Activated CD4-positive, alpha-beta T cell treated with anti-CD3 and anti-CD28 coated beads, Interleukin-10, Interleukin-2, amounts not matched to agents 100 ng/mL and 50 ng/mL, durations not matched to agents 16 hours and 8 hours (primary cell): ENCODE data around the gene MAP4K4.
A peak's percentile ranks its signal among the peaks of the same experiment; 100 is the strongest.
"Not testable (repeated sequence)": the region's sequence is repeated elsewhere in the genome, so short reads cannot be mapped to it uniquely, and the experiment has no call there.

Source experiments
- DNase-seq: peaks from one replicate; pipeline ENCODE4 v3.0.0-alpha.2; 2020

The MAP4K4 gene

GRCh38 chr2:101771227-101771902 lies 73.9 kb downstream of the MAP4K4 start:
- no peak for DNase-seq

GRCh38 chr2:101771910-101772321 lies 74.4 kb downstream of the MAP4K4 start:
- no peak for DNase-seq

- DNase-seq: no peak
These were observed 75.6 kb downstream of the MAP4K4 start for GRCh38 chr2:101773137-101773536.

GRCh38 chr2:101773961-101774360 lies 76.5 kb downstream of the MAP4K4 start:
- DNase-seq: not testable (repeated sequence)

DNA sequence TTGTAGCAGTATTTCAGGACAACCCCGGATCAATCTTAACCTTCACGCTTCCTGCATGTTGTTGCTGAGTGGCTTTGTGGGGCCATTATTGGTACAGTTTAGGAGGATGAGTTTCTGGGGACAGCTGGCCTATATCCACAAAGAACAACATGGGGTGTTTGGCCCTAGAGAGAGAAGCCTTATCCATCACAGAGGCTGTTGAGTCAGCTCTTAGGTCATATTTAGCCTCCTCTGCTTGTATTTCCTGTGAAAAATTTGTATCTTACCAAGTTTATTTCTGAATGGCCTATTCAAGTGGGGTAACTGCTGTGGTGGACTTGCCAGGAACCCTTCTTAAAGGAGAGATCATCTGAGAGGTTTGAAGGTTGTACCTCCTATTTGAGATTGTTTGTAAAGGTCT lies 77.6 kb downstream of the MAP4K4 start:
- DNase-seq: no peak

GRCh38 chr2:101775636-101776035 lies 78.1 kb downstream of the MAP4K4 start:
- DNase-seq: no peak

DNA sequence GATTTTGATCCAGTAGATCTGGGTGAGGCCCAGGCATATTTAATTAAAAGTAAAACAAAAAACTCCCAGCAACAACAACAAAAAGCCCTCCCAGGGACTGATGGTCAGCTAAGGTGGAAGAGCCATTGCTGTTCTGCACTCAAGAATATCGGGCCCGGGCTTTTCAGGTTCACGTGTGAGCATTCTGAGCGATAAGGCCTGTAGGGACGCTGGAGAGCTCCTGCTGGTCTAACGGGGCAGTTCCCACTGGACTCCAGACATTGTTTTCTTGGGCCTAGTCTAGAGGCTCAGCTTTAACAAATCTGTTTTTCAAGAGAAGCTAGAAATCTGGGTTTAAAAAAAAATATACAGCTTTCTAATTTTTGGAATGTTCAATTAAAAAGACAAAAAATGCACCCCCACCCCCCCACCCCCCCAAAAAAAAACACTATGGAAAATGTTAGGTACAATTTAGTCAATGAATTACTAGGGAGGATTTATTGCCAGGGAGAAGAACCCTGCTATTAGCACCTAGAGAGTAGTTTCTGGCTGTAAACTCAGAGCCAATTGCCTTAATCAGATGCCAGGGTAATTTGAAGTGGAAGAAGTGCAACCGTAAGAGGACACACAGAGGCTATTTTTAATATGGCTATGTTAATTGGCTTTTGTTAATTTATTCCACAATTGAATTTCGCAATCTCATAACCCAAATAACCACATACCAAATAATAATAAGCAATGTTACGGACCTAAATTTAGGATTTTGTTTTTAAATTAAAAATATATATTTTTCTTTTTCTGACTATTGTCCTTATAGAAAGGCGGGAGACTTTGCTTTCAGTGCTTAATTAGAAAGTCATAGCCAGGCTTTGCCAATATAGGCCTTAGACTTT lies 78.9 kb downstream of the MAP4K4 start:
- DNase-seq: no peak

- no peak for DNase-seq
These were observed 79.8 kb downstream of the MAP4K4 start for GRCh38 chr2:101777337-101777736.

- no peak for DNase-seq
These were observed 80.6 kb downstream of the MAP4K4 start for GRCh38 chr2:101778102-101778501.

DNA sequence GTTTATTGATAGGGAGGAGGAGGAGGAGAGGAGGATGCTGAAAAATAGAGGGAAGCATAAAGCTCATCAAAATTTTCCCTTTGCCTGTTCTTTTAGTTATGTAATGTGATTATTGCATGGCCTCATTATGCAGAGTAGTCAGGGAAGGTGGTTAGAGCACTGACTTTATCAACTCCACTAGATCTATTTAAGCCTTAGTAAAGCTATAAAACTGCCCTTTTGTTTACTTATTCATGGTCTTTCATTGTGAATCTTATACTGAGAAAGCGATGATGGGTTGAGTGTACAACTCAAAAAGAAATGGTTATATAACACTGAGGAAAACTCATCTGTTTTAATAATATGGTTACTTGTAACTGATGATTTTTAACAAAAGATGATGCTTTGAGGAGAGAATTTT lies 81.7 kb downstream of the MAP4K4 start:
- DNase-seq: no peak

- DNase-seq: no peak
These were observed 82.1 kb downstream of the MAP4K4 start for GRCh38 chr2:101779656-101780055.

DNA sequence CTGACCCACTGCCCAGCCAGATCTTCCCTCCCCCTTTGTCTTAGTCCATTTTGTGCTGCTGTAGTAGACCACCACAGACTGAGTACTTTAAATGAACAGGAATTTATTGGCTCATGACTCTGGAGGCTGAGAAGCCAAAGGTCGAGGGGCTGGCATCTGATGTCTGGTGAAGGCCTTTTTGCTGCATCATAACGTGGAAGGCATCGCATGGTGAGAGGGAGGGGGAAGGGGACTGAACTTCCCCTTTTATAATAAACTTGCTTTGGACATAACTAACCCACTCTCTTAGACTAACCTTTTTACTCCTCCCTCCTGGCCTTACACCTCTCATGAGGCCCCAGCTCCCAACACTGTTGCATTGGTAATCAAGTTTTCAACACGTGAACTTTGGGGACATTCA lies 83.8 kb downstream of the MAP4K4 start:
- DNase-seq: no peak

DNA sequence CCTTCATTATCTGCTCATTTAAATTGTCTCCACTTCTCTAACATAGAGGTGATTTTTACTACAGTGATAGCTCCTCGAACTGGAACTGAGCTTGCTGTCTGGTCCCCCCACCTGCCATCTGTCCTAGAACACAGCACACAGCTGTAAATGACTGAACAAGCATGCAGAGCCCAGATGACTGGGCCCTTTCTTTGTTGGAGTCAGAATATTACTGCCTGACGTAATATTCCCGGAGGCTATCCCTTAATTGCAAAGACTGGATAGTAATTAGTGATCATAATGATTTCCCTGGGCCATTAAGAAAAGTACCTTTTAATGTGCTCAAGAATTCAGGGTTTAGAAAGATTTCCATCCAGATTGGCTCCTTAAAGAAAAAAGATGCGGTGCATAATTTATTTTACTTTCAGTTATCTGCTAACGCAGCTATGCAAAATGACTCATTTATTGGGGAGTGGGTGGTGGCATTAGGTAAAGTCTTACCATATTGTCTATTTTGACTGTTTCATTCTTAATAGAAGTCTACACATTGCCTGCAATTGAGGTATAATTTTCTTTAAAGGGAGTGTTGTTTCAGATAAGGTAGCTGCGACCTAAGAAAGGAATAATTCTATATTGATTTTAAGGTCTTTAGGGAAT lies 84.4 kb downstream of the MAP4K4 start:
- DNase-seq: peak; percentile 51

- no peak for DNase-seq
These were observed 84.9 kb downstream of the MAP4K4 start for GRCh38 chr2:101782427-101782792.

DNA sequence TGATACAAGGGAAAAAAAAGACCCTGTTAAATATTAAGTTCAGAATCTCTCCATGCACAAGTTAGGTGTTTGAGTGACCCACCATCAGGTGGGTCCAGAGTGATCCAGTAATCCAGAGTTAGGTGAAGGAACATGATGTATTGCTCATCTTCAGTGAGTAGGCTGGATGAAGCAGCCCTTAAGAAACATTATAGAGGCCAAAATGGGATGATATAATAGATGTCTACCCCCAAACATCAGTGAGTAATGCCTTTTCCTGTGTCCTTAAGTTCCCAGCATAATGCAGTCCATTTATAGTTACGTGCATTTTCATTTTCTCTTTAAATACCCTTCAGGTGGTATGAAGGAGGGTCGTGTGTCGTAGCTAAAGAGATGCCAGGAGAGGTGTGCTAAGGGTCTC lies 89.6 kb downstream of the MAP4K4 start:
- DNase-seq: no peak

DNA sequence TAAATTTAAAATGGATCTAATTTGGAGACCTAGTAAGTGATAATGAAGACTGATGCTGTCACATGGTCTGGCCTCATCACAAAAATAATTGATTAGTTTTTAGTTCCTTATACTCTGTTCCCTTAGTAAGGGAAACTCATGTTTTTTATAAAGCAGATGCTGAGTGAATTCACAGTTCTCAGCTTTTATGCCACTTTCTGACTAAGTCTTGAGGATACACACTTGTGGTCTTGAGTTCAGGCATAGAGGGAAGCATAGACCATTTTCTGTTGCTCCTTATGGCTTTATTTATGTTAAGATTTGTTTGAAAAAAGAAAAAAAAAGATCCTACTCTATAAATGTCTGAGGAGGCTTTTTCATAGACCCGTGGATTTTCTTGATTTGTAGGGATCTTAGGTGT lies 91.1 kb downstream of the MAP4K4 start:
- no peak for DNase-seq

DNA sequence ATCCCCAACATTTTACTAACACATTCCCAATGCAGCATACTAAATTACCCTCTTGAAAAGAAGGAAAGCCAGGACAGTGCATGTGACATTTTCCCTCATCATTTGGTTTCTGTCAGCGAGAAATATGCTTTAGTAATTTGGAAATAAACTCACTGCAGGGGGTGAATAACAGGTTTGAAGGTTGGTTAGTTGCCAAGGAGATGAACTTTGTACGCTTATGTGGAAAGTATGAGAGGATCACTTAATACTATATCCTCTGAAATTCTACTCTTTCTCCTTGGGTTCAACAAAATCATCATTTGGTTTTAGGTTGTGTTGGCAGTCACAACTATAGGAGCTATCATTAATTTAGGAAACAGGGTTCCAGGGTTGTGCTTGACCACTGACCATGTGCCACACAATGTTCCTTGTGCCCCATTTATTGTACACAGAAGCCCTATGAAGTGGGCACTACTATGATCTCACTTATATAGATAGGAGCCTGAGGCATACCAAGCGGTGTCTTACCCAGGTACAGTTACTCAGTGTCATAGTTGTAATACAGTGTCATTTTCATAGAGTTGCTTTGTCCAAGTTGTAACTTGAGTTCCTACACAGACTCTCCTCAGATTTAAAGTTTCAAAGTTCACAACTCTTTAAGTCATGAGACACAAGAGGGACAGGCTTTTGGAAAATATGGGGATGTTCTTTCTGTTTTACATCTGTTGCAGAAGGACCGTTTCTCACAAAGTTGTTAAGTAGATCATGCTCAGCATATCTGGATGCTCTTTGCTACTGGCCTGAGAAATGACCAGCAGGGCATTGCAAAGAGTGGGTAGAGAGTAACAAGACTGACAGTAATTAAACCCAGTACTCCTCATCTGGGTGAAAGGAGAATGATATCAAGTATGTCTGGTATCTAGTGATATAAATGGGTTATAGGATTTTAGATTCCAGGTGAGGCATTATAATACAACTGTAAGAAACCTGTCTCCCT lies 91.8 kb downstream of the MAP4K4 start:
- DNase-seq: no peak

DNA sequence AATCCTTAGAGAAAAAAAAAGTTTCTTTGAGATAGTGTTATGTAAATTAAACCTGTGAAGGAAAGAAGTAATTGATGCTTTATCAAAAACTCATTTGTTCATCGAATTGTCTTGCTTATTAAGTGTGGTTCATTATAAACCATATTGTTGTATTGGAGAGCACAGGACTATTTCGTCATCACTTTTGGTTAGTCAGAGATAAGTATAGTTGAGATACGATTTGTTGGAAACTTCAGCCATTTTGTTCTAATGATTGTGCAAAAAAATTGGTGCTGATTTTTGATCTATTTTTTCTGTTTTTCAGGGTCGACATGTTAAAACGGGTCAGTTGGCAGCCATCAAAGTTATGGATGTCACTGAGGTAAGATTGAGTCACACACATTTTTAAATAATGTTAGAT lies 92.9 kb downstream of the MAP4K4 start:
- DNase-seq: no peak

GRCh38 chr2:101790857-101791256 lies 93.3 kb downstream of the MAP4K4 start:
- DNase-seq: no peak

DNA sequence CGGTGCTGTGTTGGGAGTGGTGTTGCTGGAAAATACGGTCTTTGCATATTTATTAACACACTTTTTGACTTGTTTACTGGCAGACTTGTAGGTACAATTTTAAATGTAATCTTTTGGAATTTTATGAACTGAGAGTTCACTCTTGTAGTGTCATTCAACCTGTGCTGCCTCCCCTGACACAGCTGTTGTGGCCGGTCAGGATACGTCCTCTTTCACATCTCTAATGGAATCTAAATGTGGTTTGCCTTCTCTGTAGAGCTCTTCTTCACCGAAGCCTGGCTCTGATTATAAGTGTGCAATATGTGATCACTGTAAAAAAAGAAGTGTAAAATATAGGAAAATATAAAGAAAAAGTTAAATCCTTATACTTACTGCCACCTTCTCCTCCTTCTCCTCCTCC lies 94.7 kb downstream of the MAP4K4 start:
- DNase-seq: no peak

GRCh38 chr2:101793277-101793969 lies 95.9 kb downstream of the MAP4K4 start:
- DNase-seq: no peak

DNA sequence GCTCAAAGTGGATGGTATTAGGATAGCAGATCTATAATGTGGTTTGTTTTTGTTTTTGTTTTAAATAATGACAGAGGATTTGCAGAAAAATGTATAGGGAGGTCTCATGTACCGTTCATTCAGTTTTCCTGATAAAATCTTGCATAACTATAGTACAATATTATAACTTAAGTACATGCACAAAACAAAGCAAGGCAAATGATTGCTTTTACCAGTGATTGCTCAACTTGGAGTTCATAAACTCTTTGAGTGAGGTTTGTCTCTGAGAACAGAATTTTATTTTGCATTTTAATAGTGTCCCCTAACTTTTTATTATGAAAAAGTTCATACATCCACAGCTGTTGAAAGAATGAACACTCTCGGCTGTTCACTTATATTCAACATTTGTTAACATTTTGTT lies 96.6 kb downstream of the MAP4K4 start:
- DNase-seq: no peak
